Keratinocyte (primary cell): Measurements from ENCODE around the gene NOS3.

ENCODE experiments used
- EZH2 ChIP-seq: IDR thresholded peaks from one replicate; pipeline ENCODE4 v1.6.1; 2012; ENCODE audit warnings: inconsistent platforms, mild to moderate bottlenecking, low read length, moderate library complexity
- TF ChIP-seq, protein P1 (sequence below), 3 experiments: IDR thresholded peaks in 1 of 3; conservative IDR thresholded peaks in 1 of 3; optimal IDR thresholded peaks in 1 of 3; 2 replicates in 2 of 3; 3 replicates in 1 of 3; pipeline versions ENCODE3 to v1.5.1; 2011; ENCODE audit warnings: low read length in 3 of 3, mild to moderate bottlenecking in 3 of 3, moderate library complexity in 2 of 3, control low read depth in 1 of 3, inconsistent platforms in 1 of 3; ENCODE audit not compliant: insufficient read depth in 2 of 3; ENCODE audit errors: extremely low read depth in 1 of 3

DNA sequence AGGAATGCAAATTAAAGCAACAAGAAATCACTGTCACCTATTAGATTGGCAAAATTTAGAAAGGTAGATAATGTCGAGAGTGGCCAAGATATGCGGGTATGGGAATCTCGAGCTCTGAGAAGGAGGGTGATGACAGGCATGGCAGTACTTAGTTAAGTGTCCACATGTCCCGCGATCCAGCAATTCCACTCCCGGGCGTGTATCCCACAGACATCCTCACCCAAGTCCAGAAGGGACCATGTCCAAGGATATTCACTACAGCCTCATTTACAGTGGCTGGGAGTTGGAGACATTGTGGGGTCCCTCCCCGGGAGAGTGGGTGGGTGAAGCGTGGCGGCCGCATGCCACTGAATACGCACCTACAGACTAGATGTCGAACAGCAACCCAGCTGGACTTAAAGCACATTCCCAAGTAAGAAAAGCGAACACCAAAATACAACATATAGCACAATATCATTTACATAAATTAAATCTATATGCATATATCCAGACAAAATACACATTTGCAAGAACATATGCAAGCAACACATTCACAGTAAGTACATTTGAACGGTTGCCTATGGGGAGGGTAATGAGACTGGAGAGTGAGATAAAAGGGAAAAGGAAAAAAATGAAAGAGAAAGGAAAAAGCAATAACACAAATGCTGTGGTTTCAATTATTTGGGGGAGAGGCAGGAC, 22.6 kb upstream of the NOS3 start:
- TF ChIP-seq, protein P1, sequence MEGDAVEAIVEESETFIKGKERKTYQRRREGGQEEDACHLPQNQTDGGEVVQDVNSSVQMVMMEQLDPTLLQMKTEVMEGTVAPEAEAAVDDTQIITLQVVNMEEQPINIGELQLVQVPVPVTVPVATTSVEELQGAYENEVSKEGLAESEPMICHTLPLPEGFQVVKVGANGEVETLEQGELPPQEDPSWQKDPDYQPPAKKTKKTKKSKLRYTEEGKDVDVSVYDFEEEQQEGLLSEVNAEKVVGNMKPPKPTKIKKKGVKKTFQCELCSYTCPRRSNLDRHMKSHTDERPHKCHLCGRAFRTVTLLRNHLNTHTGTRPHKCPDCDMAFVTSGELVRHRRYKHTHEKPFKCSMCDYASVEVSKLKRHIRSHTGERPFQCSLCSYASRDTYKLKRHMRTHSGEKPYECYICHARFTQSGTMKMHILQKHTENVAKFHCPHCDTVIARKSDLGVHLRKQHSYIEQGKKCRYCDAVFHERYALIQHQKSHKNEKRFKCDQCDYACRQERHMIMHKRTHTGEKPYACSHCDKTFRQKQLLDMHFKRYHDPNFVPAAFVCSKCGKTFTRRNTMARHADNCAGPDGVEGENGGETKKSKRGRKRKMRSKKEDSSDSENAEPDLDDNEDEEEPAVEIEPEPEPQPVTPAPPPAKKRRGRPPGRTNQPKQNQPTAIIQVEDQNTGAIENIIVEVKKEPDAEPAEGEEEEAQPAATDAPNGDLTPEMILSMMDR (optimal IDR thresholded peaks at IDR 0.05 in 1 of 3, IDR thresholded peaks at IDR 0.05 in 1 of 3, conservative IDR thresholded peaks at IDR 0.05 in 1 of 3; ENCODE audit: extremely low read depth in 1 of 3, insufficient read depth in 2 of 3, low read length in 3 of 3): no peak
- no peak for TF ChIP-seq EZH2
